ENCODE results near the gene TTC28.

GRCh38 chr22:28365371-28365770, 314.3 kb downstream of the TTC28 start:
- TF ChIP-seq CTCF (IDR thresholded peaks at IDR 0.05) (no peak), POLR2AphosphoS5 (IDR thresholded peaks at IDR 0.05) (no peak), POLR2A (IDR thresholded peaks at IDR 0.05) (no peak)
